ENCODE results near the gene CKS2. TPM values are rescaled to one million over a fixed set of nuclear protein-coding genes. Genes with fewer than 3 reads are reported as not detected.

The CKS2 gene
- total and polyA plus RNA-seq, 2 experiments from 2014 or later: 70.5 to 108 TPM

- H3K36me3 ChIP-seq: peaks cover 9% of the 10 kb centered on the region
- H3K27ac ChIP-seq: no peak overlapping the region
- H3K27me3 ChIP-seq: no peaks in the 10 kb centered on the region
- H3K4me1 ChIP-seq (ENCODE audit: low read depth): peaks cover 5% of the 10 kb centered on the region
- TF ChIP-seq, protein P1, sequence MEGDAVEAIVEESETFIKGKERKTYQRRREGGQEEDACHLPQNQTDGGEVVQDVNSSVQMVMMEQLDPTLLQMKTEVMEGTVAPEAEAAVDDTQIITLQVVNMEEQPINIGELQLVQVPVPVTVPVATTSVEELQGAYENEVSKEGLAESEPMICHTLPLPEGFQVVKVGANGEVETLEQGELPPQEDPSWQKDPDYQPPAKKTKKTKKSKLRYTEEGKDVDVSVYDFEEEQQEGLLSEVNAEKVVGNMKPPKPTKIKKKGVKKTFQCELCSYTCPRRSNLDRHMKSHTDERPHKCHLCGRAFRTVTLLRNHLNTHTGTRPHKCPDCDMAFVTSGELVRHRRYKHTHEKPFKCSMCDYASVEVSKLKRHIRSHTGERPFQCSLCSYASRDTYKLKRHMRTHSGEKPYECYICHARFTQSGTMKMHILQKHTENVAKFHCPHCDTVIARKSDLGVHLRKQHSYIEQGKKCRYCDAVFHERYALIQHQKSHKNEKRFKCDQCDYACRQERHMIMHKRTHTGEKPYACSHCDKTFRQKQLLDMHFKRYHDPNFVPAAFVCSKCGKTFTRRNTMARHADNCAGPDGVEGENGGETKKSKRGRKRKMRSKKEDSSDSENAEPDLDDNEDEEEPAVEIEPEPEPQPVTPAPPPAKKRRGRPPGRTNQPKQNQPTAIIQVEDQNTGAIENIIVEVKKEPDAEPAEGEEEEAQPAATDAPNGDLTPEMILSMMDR (IDR thresholded peaks at IDR 0.05; ENCODE audit: low read depth, low read length): no peak
- H3K4me3 ChIP-seq: no peak overlapping the region
- no peaks in the 10 kb centered on the region for H3K9me3 ChIP-seq (ENCODE audit: low read depth)
- no peak for DNase-seq (ENCODE audit: low read depth in 1 of 2, low spot score in 1 of 2)
These were observed 12.4 kb downstream of the CKS2 start for GRCh38 chr9:89323390-89323789.

- DNase-seq (ENCODE audit: low read depth in 1 of 2, low spot score in 1 of 2): no peak
- Histone ChIP-seq H3K4me1 (ENCODE audit: low read depth) (no peaks in the 10 kb centered on the region), H3K36me3 (peaks cover 32% of the 10 kb centered on the region), H3K9me3 (ENCODE audit: low read depth) (no peaks in the 10 kb centered on the region), H3K27ac (no peak overlapping the region), H3K4me3 (no peak overlapping the region), H3K27me3 (no peaks in the 10 kb centered on the region)
- TF ChIP-seq, protein P1 (IDR thresholded peaks at IDR 0.05; ENCODE audit: low read depth, low read length): no peak
These were observed 14.7 kb downstream of the CKS2 start for GRCh38 chr9:89325733-89326132.

DNA sequence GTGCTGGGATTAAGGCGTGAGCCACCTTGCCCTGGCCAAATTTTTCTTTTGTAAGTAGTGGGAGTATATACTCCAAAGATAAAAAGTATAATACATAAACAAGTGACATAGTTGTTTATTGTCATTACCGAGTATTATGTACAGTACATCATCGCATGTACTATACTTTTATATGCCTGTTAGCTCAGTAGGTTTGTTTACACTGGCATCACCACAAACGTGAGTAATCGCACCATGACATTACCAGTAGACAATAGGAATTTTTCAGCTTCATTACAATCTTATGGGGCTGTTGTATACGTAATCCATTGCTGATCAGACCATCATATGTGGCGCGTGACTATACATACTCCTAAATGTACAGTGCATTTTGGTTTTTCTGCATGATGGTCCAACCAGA, 17.1 kb downstream of the CKS2 start:
- no peaks in the 10 kb centered on the region for H3K4me1 ChIP-seq (ENCODE audit: low read depth)
- H3K9me3 ChIP-seq (ENCODE audit: low read depth): no peaks in the 10 kb centered on the region
- DNase-seq (ENCODE audit: low read depth in 1 of 2, low spot score in 1 of 2): no peak
- no peak overlapping the region for H3K27ac ChIP-seq
- no peak overlapping the region for H3K4me3 ChIP-seq
- H3K36me3 ChIP-seq: peaks cover 46% of the 10 kb centered on the region
- TF ChIP-seq, protein P1 (IDR thresholded peaks at IDR 0.05; ENCODE audit: low read depth, low read length): no peak
- no peaks in the 10 kb centered on the region for H3K27me3 ChIP-seq

- TF ChIP-seq, protein P1 (IDR thresholded peaks at IDR 0.05; ENCODE audit: low read depth, low read length): no peak
- Histone ChIP-seq H3K36me3 (peaks cover 62% of the 10 kb centered on the region), H3K27me3 (no peaks in the 10 kb centered on the region), H3K27ac (no peak overlapping the region), H3K9me3 (ENCODE audit: low read depth) (no peaks in the 10 kb centered on the region), H3K4me1 (ENCODE audit: low read depth) (no peaks in the 10 kb centered on the region), H3K4me3 (no peak overlapping the region)
- no peak for DNase-seq (ENCODE audit: low read depth in 1 of 2, low spot score in 1 of 2)
These were observed 18.9 kb downstream of the CKS2 start for GRCh38 chr9:89329917-89330316.

GRCh38 chr9:89330513-89330912, 19.5 kb downstream of the CKS2 start:
- no peak for DNase-seq (ENCODE audit: low read depth in 1 of 2, low spot score in 1 of 2)
- TF ChIP-seq, protein P1 (IDR thresholded peaks at IDR 0.05; ENCODE audit: low read depth, low read length): no peak
- H3K36me3 ChIP-seq: peaks cover 62% of the 10 kb centered on the region

DNA sequence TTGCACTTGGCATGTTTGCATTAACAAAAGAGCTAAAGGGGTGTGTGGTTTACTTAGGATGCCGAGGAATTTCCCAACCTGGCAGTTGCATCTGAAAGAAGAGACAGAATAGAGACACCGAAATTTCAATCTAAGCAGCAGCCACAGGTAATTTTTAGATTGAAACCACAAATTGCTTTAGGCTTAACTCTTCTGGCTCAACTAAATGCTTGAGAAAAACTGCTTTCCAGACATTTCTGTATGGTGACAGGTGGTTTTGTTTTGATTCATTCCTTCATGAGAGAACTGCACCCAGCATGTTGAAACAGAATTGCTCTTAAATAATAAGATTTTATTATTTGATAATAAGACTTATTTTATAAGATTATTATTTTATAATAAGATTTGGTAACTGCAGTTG, 28.8 kb downstream of the CKS2 start:
- Histone ChIP-seq H3K27me3 (no peaks in the 10 kb centered on the region), H3K4me1 (ENCODE audit: low read depth) (no peaks in the 10 kb centered on the region)
- TF ChIP-seq, protein P1 (IDR thresholded peaks at IDR 0.05; ENCODE audit: low read depth, low read length): no peak

More at GRCh38 chr9:89330513-89330912, 19.5 kb downstream of the CKS2 start:
- H3K27ac ChIP-seq: no peak overlapping the region
- H3K9me3 ChIP-seq (ENCODE audit: low read depth): no peaks in the 10 kb centered on the region
- H3K4me1 ChIP-seq (ENCODE audit: low read depth): no peaks in the 10 kb centered on the region
- H3K4me3 ChIP-seq: no peak overlapping the region
- H3K27me3 ChIP-seq: no peaks in the 10 kb centered on the region

More for the DNA sequence above, 28.8 kb downstream of the CKS2 start:
- Histone ChIP-seq H3K4me3 (no peak overlapping the region), H3K9me3 (ENCODE audit: low read depth) (no peaks in the 10 kb centered on the region), H3K27ac (no peak overlapping the region), H3K36me3 (peaks cover 19% of the 10 kb centered on the region)
- DNase-seq (ENCODE audit: low read depth in 1 of 2, low spot score in 1 of 2): no peak
